H1 (cell line): Measurements from ENCODE around the gene CSNK2B.

Experiments
- BCL11A ChIP-seq, 2 experiments: IDR thresholded peaks; one replicate each; pipeline ENCODE4 v1.6.1; 2011; ENCODE audit warnings: low read depth in 2 of 2, low read length in 2 of 2, mild to moderate bottlenecking in 2 of 2
- KDM5A ChIP-seq: fragments of 200-600 bp; IDR thresholded peaks from 2 replicates; pipeline ENCODE4 v1.7.1; 2012; ENCODE audit warnings: mild to moderate bottlenecking, low read length, inconsistent platforms, mixed read lengths
- PHF8 ChIP-seq: fragments of 200-600 bp; sonication (generic); conservative IDR thresholded peaks from 2 replicates; pipeline ENCODE4 v1.7.1; 2012; ENCODE audit warnings: low read depth, mild to moderate bottlenecking, inconsistent platforms, low read length, moderate library complexity
- TF ChIP-seq, protein P1 (sequence below), 3 experiments: IDR thresholded peaks; 1 replicate in 2 of 3; 2 replicates in 1 of 3; pipeline versions ENCODE4 v1.5.1 to v1.6.1; 2011; ENCODE audit warnings: low read length in 3 of 3, mild to moderate bottlenecking in 3 of 3, inconsistent platforms in 2 of 3, low read depth in 1 of 3, moderate library complexity in 1 of 3; ENCODE audit not compliant: insufficient read depth in 1 of 3; ENCODE audit errors: control extremely low read depth in 1 of 3

DNA sequence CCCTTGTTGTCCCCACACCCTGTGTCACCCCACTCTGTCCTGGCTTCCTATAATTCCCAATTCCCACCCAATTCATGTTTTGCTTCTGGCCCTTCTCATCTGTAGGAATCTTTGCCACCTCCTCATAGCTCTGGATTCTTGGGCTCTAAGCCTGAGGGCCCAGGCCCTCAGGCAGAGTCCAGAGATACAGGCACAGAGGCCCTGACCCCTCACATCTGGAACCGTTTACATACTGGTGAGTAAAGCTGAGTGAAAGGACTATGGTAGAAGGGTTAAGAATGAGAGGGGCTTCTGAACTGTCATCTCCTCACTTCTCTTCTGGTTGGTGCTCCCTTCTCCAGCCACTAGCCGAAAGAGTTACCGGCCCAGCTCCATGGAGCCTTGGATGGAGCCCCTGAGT is 31.7 kb upstream of the CSNK2B start:
- TF ChIP-seq, protein P1, sequence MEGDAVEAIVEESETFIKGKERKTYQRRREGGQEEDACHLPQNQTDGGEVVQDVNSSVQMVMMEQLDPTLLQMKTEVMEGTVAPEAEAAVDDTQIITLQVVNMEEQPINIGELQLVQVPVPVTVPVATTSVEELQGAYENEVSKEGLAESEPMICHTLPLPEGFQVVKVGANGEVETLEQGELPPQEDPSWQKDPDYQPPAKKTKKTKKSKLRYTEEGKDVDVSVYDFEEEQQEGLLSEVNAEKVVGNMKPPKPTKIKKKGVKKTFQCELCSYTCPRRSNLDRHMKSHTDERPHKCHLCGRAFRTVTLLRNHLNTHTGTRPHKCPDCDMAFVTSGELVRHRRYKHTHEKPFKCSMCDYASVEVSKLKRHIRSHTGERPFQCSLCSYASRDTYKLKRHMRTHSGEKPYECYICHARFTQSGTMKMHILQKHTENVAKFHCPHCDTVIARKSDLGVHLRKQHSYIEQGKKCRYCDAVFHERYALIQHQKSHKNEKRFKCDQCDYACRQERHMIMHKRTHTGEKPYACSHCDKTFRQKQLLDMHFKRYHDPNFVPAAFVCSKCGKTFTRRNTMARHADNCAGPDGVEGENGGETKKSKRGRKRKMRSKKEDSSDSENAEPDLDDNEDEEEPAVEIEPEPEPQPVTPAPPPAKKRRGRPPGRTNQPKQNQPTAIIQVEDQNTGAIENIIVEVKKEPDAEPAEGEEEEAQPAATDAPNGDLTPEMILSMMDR (IDR thresholded peaks at IDR 0.05; ENCODE audit: control extremely low read depth in 1 of 3, insufficient read depth in 1 of 3, low read depth in 1 of 3, low read length in 3 of 3) = no peak
- TF ChIP-seq KDM5A (no peak), BCL11A (IDR thresholded peaks at IDR 0.05; ENCODE audit: low read depth in 2 of 2, low read length in 2 of 2) (no peak), PHF8 (no peak)
